SK-N-SH treated with all-trans-retinoic acid at 6 μM for 48 hours (cell line): ENCODE measurements around the gene ZMYND8.
"Not testable (repeated sequence)": the region's sequence is repeated elsewhere in the genome, so short reads cannot be mapped to it uniquely, and the experiment has no call there.

Experiments
- ATAC-seq: fragments of 200-7000 bp; cut with Tn5 transposase; 3 replicates; pipeline ENCODE4 v1.9.1; 2020; ENCODE audit warnings: mild to moderate bottlenecking, moderate library complexity
- ARNTL ChIP-seq: fragments of 450-650 bp; formaldehyde crosslinking; IDR thresholded peaks from 2 replicates; pipeline ENCODE4 v1.5.0; 2020; ENCODE audit warnings: low read depth, mild to moderate bottlenecking, moderate library complexity, borderline replicate concordance
- BACH2 ChIP-seq: fragments of 250-450 bp; sonication (Bioruptor Pico); IDR thresholded peaks from 2 replicates; pipeline ENCODE4 v1.9.0; 2021; ENCODE audit warnings: mild to moderate bottlenecking, borderline replicate concordance
- CSDC2 ChIP-seq: fragments of 250-450 bp; sonication (Bioruptor Pico); IDR thresholded peaks from 2 replicates; pipeline ENCODE4 v1.5.0; 2020; ENCODE audit warnings: mild to moderate bottlenecking, moderate library complexity
- ESRRG ChIP-seq: fragments of 250-450 bp; sonication (Bioruptor Pico); IDR thresholded peaks from 2 replicates; pipeline ENCODE4 v1.6.1; 2021; ENCODE audit warnings: mild to moderate bottlenecking
- GLIS3 ChIP-seq: fragments of 250-450 bp; sonication (Bioruptor Pico); IDR thresholded peaks from 2 replicates; pipeline ENCODE4 v1.5.0; 2020; ENCODE audit warnings: mild to moderate bottlenecking, moderate library complexity
- ISL1 ChIP-seq: fragments of 250-450 bp; sonication (Bioruptor Pico); IDR thresholded peaks from 2 replicates; pipeline ENCODE4 v2.1.2; 2022; ENCODE audit warnings: mild to moderate bottlenecking, moderate library complexity
- PPARA ChIP-seq: fragments of 250-450 bp; sonication (Bioruptor Pico); IDR thresholded peaks from 2 replicates; pipeline ENCODE4 v1.5.0; 2020; ENCODE audit warnings: mild to moderate bottlenecking, borderline replicate concordance
- RARB ChIP-seq: fragments of 250-450 bp; sonication (Bioruptor Pico); IDR thresholded peaks from 2 replicates; pipeline ENCODE4 v1.8.0; 2021; ENCODE audit warnings: mild to moderate bottlenecking, moderate library complexity
- SNAI2 ChIP-seq: fragments of 250-450 bp; sonication (Bioruptor Pico); IDR thresholded peaks from 2 replicates; pipeline ENCODE4 v1.5.0; 2020; ENCODE audit warnings: mild to moderate bottlenecking, moderate library complexity
- TOX ChIP-seq: fragments of 250-450 bp; sonication (Bioruptor Pico); IDR thresholded peaks from 2 replicates; pipeline ENCODE4 v1.8.0; 2021; ENCODE audit warnings: mild to moderate bottlenecking, moderate library complexity, borderline replicate concordance
- ZC3H10 ChIP-seq: fragments of 250-450 bp; sonication (Bioruptor Pico); IDR thresholded peaks from 2 replicates; pipeline ENCODE4 v1.5.1; 2021; ENCODE audit warnings: mild to moderate bottlenecking, moderate library complexity
- ZFP30 ChIP-seq: fragments of 450-650 bp; formaldehyde crosslinking; IDR thresholded peaks from 2 replicates; pipeline ENCODE4 v1.5.0; 2022; ENCODE audit warnings: mild to moderate bottlenecking, moderate library complexity
- ZNF565 ChIP-seq: fragments of 450-650 bp; formaldehyde crosslinking; conservative IDR thresholded peaks from 2 replicates; pipeline ENCODE4 v1.5.0; 2020; ENCODE audit warnings: low read depth, mild to moderate bottlenecking, moderate library complexity
- ZNF70 ChIP-seq: fragments of 450-650 bp; formaldehyde crosslinking; IDR thresholded peaks from 2 replicates; pipeline ENCODE4 v1.5.0; 2020; ENCODE audit warnings: mild to moderate bottlenecking, moderate library complexity
- TF ChIP-seq, protein P1 (sequence below): fragments of 250-450 bp; sonication (Bioruptor Pico); IDR thresholded peaks from 2 replicates; pipeline ENCODE4 v1.5.1; 2021; ENCODE audit warnings: mild to moderate bottlenecking, moderate library complexity
- TF ChIP-seq, protein P2 (sequence below): fragments of 250-450 bp; sonication (Bioruptor Pico); IDR thresholded peaks from 2 replicates; pipeline ENCODE4 v1.8.0; 2020; ENCODE audit warnings: mild to moderate bottlenecking, moderate library complexity, borderline replicate concordance
- TF ChIP-seq, protein P3 (sequence below): fragments of 250-450 bp; sonication (Bioruptor Pico); IDR thresholded peaks from 2 replicates; pipeline ENCODE4 v1.5.0; 2020; ENCODE audit warnings: mild to moderate bottlenecking, moderate library complexity
- TF ChIP-seq, protein P4 (sequence below): fragments of 250-450 bp; sonication (Bioruptor Pico); IDR thresholded peaks from 2 replicates; pipeline ENCODE4 v1.5.1; 2020; ENCODE audit warnings: low read depth, mild to moderate bottlenecking, moderate library complexity
- TF ChIP-seq, protein P5 (sequence below): fragments of 250-450 bp; sonication (Bioruptor Pico); IDR thresholded peaks from 2 replicates; pipeline ENCODE4 v1.8.0; 2021; ENCODE audit warnings: low read depth, mild to moderate bottlenecking, moderate library complexity, borderline replicate concordance

ZMYND8 gene

DNA sequence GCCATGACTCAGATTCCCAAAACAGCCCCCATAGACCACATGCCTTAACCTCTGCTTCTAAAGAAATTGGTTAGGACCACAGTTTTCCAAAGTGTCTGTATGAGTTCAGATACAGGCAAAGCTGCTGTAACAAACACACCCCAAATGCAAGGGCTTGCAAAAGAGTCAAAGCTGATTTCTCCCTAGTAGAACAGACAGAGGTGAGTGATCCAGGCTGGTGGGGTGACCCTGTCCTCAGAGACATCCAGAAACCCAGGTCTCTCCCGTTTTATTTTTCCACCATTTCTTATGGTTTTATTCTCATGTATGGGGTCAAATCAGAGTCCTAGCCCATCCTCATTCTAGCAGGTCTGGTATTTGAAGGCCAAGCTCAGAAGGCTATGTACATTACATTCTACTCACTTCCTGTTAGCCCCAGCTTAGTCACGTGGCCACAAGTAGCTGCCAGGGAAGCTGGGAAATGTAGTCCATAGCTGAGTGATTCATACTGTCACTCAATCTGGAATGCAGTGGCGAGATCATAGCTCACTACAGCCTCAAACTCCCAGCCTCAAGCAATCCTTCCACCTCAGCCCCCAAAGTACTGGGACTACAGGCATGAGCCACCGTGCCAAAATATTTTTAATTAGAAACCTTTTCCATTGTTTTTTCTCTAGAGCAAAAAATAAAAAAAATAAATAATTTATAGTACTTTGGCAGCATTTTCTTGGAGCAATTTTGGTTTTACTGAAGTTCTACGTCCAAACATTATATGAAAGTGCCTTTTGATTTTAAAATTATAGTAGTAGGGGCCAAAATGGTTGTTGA lies 175.2 kb downstream of the ZMYND8 start:
- TF ChIP-seq ZNF70 (CRISPR knock-in tag) (peak; percentile 90), TOX (CRISPR knock-in tag) (no peak)
- ATAC-seq = peak; percentile 88

DNA sequence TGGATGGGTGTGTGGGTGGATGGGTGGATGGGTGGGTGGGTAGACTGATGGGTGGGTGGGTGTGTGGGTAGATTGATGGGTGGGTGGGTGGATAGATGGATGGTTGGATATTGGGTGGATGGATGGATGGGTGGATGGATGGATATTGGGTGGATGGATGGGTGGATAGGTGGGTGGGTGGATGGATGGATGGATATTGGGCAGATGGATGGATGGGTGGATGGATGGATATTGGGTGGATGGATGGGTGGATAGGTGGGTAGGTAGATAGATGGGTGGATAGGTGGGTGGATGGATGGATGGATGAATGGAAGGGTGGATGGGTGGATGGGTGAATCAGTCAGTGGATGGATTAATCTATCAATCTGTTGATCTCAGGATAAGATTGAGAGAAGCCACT lies 177.2 kb downstream of the ZMYND8 start:
- no peak for ATAC-seq
- TF ChIP-seq, protein P1, sequence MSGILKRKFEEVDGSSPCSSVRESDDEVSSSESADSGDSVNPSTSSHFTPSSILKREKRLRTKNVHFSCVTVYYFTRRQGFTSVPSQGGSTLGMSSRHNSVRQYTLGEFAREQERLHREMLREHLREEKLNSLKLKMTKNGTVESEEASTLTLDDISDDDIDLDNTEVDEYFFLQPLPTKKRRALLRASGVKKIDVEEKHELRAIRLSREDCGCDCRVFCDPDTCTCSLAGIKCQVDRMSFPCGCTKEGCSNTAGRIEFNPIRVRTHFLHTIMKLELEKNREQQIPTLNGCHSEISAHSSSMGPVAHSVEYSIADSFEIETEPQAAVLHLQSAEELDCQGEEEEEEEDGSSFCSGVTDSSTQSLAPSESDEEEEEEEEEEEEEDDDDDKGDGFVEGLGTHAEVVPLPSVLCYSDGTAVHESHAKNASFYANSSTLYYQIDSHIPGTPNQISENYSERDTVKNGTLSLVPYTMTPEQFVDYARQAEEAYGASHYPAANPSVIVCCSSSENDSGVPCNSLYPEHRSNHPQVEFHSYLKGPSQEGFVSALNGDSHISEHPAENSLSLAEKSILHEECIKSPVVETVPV (CRISPR knock-in tag) = no peak
- TF ChIP-seq PPARA (CRISPR knock-in tag) (no peak), ZC3H10 (CRISPR knock-in tag) (no peak), ISL1 (CRISPR knock-in tag) (no peak), BACH2 (CRISPR knock-in tag) (no peak), ZFP30 (CRISPR knock-in tag) (no peak), SNAI2 (CRISPR knock-in tag) (no peak), ARNTL (CRISPR knock-in tag) (no peak), ESRRG (no peak), ZNF70 (CRISPR knock-in tag) (no peak), CSDC2 (CRISPR knock-in tag) (no peak)
- TF ChIP-seq, protein P2, sequence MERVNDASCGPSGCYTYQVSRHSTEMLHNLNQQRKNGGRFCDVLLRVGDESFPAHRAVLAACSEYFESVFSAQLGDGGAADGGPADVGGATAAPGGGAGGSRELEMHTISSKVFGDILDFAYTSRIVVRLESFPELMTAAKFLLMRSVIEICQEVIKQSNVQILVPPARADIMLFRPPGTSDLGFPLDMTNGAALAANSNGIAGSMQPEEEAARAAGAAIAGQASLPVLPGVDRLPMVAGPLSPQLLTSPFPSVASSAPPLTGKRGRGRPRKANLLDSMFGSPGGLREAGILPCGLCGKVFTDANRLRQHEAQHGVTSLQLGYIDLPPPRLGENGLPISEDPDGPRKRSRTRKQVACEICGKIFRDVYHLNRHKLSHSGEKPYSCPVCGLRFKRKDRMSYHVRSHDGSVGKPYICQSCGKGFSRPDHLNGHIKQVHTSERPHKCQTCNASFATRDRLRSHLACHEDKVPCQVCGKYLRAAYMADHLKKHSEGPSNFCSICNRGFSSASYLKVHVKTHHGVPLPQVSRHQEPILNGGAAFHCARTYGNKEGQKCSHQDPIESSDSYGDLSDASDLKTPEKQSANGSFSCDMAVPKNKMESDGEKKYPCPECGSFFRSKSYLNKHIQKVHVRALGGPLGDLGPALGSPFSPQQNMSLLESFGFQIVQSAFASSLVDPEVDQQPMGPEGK (CRISPR knock-in tag) = no peak
- TF ChIP-seq, protein P3, sequence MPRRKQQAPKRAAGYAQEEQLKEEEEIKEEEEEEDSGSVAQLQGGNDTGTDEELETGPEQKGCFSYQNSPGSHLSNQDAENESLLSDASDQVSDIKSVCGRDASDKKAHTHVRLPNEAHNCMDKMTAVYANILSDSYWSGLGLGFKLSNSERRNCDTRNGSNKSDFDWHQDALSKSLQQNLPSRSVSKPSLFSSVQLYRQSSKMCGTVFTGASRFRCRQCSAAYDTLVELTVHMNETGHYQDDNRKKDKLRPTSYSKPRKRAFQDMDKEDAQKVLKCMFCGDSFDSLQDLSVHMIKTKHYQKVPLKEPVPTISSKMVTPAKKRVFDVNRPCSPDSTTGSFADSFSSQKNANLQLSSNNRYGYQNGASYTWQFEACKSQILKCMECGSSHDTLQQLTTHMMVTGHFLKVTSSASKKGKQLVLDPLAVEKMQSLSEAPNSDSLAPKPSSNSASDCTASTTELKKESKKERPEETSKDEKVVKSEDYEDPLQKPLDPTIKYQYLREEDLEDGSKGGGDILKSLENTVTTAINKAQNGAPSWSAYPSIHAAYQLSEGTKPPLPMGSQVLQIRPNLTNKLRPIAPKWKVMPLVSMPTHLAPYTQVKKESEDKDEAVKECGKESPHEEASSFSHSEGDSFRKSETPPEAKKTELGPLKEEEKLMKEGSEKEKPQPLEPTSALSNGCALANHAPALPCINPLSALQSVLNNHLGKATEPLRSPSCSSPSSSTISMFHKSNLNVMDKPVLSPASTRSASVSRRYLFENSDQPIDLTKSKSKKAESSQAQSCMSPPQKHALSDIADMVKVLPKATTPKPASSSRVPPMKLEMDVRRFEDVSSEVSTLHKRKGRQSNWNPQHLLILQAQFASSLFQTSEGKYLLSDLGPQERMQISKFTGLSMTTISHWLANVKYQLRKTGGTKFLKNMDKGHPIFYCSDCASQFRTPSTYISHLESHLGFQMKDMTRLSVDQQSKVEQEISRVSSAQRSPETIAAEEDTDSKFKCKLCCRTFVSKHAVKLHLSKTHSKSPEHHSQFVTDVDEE = no peak
- TF ChIP-seq, all 23 proteins: peak for 0

DNA sequence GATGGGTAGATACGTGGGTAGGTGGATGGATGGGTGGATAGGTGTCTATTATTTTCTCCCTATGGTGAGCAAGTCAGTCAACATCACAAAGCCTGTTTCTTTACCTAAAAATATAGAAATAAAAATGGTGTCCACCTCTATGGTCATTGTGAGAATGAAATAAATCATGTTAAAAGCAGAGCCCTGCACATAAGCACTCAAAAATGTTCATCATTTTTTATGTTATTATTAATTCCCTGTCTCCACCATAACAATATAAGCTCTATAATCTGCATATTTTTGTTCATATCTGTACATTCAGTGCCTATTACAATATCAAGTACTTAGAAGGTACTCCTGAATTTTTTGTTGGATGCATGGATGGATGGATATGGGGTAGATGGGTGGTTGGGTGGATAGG lies 177.6 kb downstream of the ZMYND8 start:
- TF ChIP-seq RARB (CRISPR knock-in tag) (no peak), CSDC2 (CRISPR knock-in tag) (no peak), ZC3H10 (CRISPR knock-in tag) (no peak)
- TF ChIP-seq, protein P4, sequence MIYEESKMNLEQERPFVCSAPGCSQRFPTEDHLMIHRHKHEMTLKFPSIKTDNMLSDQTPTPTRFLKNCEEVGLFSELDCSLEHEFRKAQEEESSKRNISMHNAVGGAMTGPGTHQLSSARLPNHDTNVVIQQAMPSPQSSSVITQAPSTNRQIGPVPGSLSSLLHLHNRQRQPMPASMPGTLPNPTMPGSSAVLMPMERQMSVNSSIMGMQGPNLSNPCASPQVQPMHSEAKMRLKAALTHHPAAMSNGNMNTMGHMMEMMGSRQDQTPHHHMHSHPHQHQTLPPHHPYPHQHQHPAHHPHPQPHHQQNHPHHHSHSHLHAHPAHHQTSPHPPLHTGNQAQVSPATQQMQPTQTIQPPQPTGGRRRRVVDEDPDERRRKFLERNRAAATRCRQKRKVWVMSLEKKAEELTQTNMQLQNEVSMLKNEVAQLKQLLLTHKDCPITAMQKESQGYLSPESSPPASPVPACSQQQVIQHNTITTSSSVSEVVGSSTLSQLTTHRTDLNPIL (CRISPR knock-in tag) = no peak
- ATAC-seq = no peak

DNA sequence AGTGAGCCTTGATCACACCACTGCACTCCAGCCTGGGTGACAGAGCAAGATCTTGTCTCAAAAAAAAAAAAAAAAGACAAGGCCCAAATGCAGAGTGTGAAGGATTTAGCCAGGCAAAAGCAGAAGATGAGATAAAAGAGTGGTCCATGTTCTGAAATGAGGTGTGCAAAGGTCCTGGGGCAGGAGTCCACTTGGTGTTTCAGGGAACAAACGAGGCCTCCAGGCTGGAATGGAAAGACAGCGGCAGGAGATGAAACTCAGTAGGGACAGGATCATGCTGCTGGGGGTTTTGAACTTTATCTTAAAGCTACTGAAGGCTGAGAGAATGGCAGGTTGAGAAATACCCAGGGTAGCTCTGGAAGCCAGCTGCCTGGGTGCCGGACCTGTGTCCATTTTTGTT lies 178.2 kb downstream of the ZMYND8 start:
- TF ChIP-seq ISL1 (CRISPR knock-in tag) (no peak), RARB (CRISPR knock-in tag) (no peak), ZNF70 (CRISPR knock-in tag) (no peak), GLIS3 (CRISPR knock-in tag) (no peak), ZNF565 (CRISPR knock-in tag) (no peak), SNAI2 (CRISPR knock-in tag) (no peak), ARNTL (CRISPR knock-in tag) (no peak), TOX (CRISPR knock-in tag) (no peak)
- TF ChIP-seq, protein P1 (CRISPR knock-in tag) = no peak
- TF ChIP-seq, protein P5, sequence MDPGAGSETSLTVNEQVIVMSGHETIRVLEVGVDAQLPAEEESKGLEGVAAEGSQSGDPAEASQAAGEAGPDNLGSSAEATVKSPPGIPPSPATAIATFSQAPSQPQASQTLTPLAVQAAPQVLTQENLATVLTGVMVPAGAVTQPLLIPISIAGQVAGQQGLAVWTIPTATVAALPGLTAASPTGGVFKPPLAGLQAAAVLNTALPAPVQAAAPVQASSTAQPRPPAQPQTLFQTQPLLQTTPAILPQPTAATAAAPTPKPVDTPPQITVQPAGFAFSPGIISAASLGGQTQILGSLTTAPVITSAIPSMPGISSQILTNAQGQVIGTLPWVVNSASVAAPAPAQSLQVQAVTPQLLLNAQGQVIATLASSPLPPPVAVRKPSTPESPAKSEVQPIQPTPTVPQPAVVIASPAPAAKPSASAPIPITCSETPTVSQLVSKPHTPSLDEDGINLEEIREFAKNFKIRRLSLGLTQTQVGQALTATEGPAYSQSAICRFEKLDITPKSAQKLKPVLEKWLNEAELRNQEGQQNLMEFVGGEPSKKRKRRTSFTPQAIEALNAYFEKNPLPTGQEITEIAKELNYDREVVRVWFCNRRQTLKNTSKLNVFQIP (CRISPR knock-in tag) = no peak
- TF ChIP-seq, all 23 proteins: peak for 0
- ATAC-seq = no peak

DNA sequence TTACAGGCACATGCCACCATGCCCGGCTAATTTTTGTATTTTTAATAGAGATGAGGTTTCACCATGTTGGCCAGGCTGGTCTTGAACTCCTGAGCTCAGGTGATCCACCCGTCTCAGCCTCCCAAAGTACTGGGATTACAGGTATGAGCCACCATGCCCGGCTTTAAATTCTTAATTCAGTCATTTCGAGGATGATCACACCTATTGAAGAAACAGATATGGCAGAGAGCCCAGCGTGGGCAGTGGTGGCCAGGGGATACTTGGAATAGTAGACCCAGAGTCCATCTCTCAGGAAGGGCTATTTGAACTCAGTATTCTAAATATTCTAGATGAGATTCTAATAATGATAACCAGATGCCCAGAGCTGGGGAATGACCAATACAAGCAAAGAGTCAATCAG lies 180.3 kb downstream of the ZMYND8 start:
- ATAC-seq = not testable (repeated sequence)
